ENCODE data around the gene EPAS1. TPM values are rescaled to one million over a fixed set of nuclear protein-coding genes. Genes with fewer than 3 reads are reported as not detected.
A peak's percentile ranks its signal among the peaks of the same experiment; 100 is the strongest.

Gene EPAS1
- total RNA-seq, 1 donor from 2014 or later = 1,419 TPM

DNA sequence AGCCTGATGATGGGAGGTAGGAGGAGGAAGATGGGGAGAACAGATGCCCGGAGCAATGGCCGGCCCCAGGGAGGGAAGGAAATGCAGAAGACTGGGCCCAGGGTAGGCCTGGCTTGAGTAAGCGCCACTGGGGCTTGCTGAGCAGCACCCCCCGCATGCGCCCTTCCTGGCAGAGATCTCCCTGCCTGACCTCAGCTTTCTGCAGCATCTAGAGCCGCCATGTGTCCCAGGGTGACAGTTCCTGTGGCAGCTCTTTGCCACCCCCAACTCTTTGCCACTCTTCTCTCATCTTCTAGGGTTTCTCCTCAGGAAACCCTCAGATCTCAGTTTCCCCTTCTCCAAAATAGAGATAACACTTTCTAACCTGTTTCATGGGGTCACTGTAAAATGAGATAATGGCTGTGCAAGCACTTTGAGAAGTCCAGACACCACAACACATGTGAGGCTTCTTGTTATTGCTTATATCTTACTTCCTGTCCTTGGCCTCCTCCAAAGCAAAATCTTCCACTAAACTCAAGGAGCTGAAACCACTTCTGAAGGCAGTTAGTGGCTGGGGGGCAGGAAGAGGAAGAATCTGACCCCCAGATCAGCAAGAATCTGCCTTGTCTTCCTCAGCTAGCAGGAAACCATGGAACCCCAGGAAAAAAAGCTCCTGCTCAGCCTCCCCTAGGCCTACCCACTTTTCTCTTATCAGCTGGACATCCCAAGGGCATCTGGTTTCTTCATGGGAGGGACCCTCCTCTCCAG is 64.9 kb downstream of the EPAS1 start:
- ATAC-seq = no peak

DNA sequence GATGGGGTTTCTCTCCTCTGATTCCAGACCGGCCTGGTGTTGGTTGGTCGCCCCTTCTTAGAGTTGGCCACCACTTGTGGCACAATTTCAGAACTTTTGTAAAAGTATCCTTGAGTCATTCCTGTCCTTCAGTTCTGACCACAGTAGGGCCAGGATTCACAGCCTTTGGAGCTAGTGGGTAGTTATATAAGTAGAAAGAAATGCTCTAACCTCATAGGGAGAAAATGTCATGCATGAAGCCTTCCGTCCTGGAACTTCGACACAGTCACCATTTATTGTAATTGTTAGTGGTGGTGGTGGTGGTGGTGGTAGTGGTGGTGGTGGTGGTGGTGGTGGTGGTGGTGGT is 65.4 kb downstream of the EPAS1 start:
- no peaks in the 10 kb centered on the region for H3K9me3 ChIP-seq
- peak overlapping the region; percentile 34 for H3K27ac ChIP-seq
- peaks cover 88% of the 10 kb centered on the region for H3K36me3 ChIP-seq
- peaks cover 56% of the 10 kb centered on the region for H3K4me1 ChIP-seq
- no peak for DNase-seq
- H3K4me3 ChIP-seq = no peak overlapping the region
- H3K27me3 ChIP-seq (ENCODE audit: low read depth) = no peaks in the 10 kb centered on the region
- TF ChIP-seq, protein P1, sequence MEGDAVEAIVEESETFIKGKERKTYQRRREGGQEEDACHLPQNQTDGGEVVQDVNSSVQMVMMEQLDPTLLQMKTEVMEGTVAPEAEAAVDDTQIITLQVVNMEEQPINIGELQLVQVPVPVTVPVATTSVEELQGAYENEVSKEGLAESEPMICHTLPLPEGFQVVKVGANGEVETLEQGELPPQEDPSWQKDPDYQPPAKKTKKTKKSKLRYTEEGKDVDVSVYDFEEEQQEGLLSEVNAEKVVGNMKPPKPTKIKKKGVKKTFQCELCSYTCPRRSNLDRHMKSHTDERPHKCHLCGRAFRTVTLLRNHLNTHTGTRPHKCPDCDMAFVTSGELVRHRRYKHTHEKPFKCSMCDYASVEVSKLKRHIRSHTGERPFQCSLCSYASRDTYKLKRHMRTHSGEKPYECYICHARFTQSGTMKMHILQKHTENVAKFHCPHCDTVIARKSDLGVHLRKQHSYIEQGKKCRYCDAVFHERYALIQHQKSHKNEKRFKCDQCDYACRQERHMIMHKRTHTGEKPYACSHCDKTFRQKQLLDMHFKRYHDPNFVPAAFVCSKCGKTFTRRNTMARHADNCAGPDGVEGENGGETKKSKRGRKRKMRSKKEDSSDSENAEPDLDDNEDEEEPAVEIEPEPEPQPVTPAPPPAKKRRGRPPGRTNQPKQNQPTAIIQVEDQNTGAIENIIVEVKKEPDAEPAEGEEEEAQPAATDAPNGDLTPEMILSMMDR (IDR thresholded peaks at IDR 0.05) = no peak
- intact Hi-C loops (cut with DNase I) = no loop called here
- ATAC-seq = no peak

More for the DNA sequence above, 64.9 kb downstream of the EPAS1 start:
- intact Hi-C loops (cut with DNase I) = no loop called here
- Histone ChIP-seq H3K36me3 (peaks cover 89% of the 10 kb centered on the region), H3K27ac (peak overlapping the region; percentile 34), H3K27me3 (ENCODE audit: low read depth) (no peaks in the 10 kb centered on the region), H3K4me1 (peaks cover 56% of the 10 kb centered on the region), H3K4me3 (no peak overlapping the region), H3K9me3 (no peaks in the 10 kb centered on the region)
- no peak for DNase-seq
- TF ChIP-seq, protein P1 (IDR thresholded peaks at IDR 0.05) = no peak

DNA sequence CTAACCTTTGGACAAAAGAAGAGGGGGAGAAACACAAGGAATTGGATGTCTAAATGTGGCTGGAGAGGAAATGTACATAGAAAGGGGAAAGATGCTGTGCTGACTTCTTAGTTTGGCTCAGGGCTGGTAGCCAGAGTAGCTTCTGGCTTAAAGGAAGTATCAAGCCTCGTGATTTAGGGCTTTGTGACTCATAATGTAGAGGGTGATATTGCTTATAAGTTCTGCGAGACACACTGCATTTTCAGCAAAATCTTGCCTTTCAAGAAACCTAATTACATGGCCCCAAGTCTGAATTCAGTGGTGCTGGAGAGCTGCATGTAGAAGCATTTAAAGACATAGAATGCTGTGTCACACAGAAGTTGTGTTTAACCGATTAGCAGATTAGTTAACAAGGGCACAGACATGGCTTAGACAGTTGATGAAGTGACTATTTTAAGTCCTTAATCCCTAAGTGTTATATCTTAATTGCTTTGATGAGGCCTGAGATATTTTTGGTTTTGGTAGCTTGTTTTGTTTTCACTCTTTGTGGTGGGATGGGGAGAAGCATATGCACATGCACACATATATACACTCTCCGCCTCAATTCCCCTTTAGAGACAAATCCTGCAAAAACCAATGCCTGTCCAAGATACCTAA is 66.4 kb downstream of the EPAS1 start:
- no peak for ATAC-seq
- Histone ChIP-seq H3K9me3 (no peaks in the 10 kb centered on the region), H3K27me3 (ENCODE audit: low read depth) (no peaks in the 10 kb centered on the region), H3K36me3 (peaks cover 88% of the 10 kb centered on the region), H3K4me3 (no peak overlapping the region), H3K4me1 (peaks cover 66% of the 10 kb centered on the region), H3K27ac (no peak overlapping the region)
- TF ChIP-seq, protein P1 (IDR thresholded peaks at IDR 0.05) = no peak
- DNase-seq = no peak
- intact Hi-C loops (cut with DNase I) = no loop called here

GRCh38 chr2:46364797-46365457 is 67.7 kb downstream of the EPAS1 start:
- no peaks in the 10 kb centered on the region for H3K27me3 ChIP-seq (ENCODE audit: low read depth)
- ATAC-seq (peak; percentile 41 to 67), DNase-seq (no peak)
- H3K27ac ChIP-seq = peak overlapping the region; percentile 2
- intact Hi-C loops (cut with DNase I) = no loop called here
- no peak overlapping the region for H3K4me3 ChIP-seq
- TF ChIP-seq, protein P1 (IDR thresholded peaks at IDR 0.05) = peak; percentile 91
- no peaks in the 10 kb centered on the region for H3K9me3 ChIP-seq
- peaks cover 77% of the 10 kb centered on the region for H3K4me1 ChIP-seq
- H3K36me3 ChIP-seq = peaks cover 88% of the 10 kb centered on the region

DNA sequence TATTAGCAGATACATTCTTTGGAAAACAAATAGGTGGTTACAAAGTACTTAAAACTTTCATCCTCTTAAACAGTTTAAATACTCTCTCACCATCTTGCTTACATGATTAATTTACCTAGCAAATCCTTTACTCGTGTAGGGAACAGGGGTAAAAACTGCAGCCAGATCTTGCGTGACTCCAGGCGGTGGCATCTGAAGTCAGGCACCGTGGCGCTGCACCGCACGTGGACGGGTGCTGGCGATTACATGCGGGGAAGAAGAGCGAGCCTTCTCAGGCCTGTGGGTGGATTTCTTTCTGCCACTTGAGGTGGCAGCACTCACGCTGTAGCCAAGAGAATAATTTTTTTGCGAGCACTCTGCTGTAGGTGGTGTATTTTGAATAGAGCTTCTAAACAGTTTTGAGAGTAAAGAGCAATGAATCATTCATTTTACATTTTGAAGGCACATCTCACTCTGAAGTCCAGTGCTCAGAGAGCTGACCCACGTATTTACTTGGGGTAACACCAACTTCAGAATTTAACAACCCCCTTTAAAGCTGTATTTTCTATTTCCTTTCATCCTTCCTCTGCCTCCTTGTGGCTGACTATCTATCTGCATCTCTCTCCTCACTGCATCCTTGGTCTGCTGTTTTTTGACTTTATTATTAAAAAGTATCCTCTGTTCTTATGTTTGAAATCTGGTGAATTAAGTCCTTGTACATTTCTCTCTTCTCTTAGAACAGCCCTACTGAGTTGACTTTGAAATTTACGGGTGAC is 68.9 kb downstream of the EPAS1 start:
- no peaks in the 10 kb centered on the region for H3K27me3 ChIP-seq (ENCODE audit: low read depth)
- H3K9me3 ChIP-seq = no peaks in the 10 kb centered on the region
- H3K4me3 ChIP-seq = no peak overlapping the region
- intact Hi-C loops (cut with DNase I) = no loop called here
- DNase-seq (no peak), ATAC-seq (peak; percentile 4 to 6)
- TF ChIP-seq, protein P1 (IDR thresholded peaks at IDR 0.05) = peak; percentile 31
- peaks cover 80% of the 10 kb centered on the region for H3K4me1 ChIP-seq
- H3K36me3 ChIP-seq = peaks cover 88% of the 10 kb centered on the region
- peak overlapping the region; percentile 2 for H3K27ac ChIP-seq

All from lower lobe of right lung (tissue), 2 donors.